GM12864 (cell line): ENCODE results near the gene RBM24.
"Not testable (repeated sequence)": the region's sequence is repeated elsewhere in the genome, so short reads cannot be mapped to it uniquely, and the experiment has no call there.

Experiments
- DNase-seq: peaks from one replicate; pipeline ENCODE4 v3.0.0-alpha.2; 2011; ENCODE audit warnings: low read depth
- H3K4me3 ChIP-seq: 2 replicates; pipeline ENCODE4 v1.5.1; 2011; ENCODE audit warnings: mild to moderate bottlenecking, low read depth, low read length, control low read depth
- CTCF ChIP-seq: IDR thresholded peaks from 2 replicates; pipeline ENCODE4 v1.5.1; 2011; ENCODE audit warnings: low read depth, mild to moderate bottlenecking, moderate library complexity, low read length, control low read depth, inconsistent platforms; ENCODE audit errors: missing control alignments

Gene RBM24

GRCh38 chr6:17299222-17299621 lies 18.1 kb downstream of the RBM24 start:
- no peak overlapping the region for H3K4me3 ChIP-seq
- TF ChIP-seq CTCF = no peak
- no peak for DNase-seq

- no peak overlapping the region for H3K4me3 ChIP-seq
- TF ChIP-seq CTCF = no peak
- no peak for DNase-seq
Measured at GRCh38 chr6:17299750-17300149, 18.6 kb downstream of the RBM24 start.

- no peak for TF ChIP-seq CTCF
- no peak for DNase-seq
- no peak overlapping the region for H3K4me3 ChIP-seq
Measured at GRCh38 chr6:17300637-17301036, 19.5 kb downstream of the RBM24 start.

- no peak for DNase-seq
- no peak for TF ChIP-seq CTCF
- H3K4me3 ChIP-seq = no peak overlapping the region
Measured at GRCh38 chr6:17303444-17303843, 22.3 kb downstream of the RBM24 start.

- DNase-seq = no peak
- TF ChIP-seq CTCF = no peak
- no peak overlapping the region for H3K4me3 ChIP-seq
Measured at GRCh38 chr6:17305219-17306001, 24.2 kb downstream of the RBM24 start.

- H3K4me3 ChIP-seq = no peak overlapping the region
- TF ChIP-seq CTCF = no peak
- DNase-seq = no peak
Measured at GRCh38 chr6:17311595-17312311, 30.6 kb downstream of the RBM24 start.

GRCh38 chr6:17313238-17313637 lies 32.1 kb downstream of the RBM24 start:
- not testable (repeated sequence) for DNase-seq, H3K4me3 ChIP-seq
